HepG2 (cell line): Measurements from ENCODE around the gene GDPD1. TPM values are rescaled to one million over a fixed set of nuclear protein-coding genes. Genes with fewer than 3 reads are reported as not detected.
A peak's percentile ranks its signal among the peaks of the same experiment; 100 is the strongest.

ENCODE experiments used
- CEBPB ChIP-seq: IDR thresholded peaks from 2 replicates; pipeline ENCODE4 v1.6.1; 2011; ENCODE audit warnings: low read depth, low read length, improper control_type of control experiment, borderline replicate concordance
- FOXO4 ChIP-seq: sonication (generic); formaldehyde crosslinking; conservative IDR thresholded peaks from 2 replicates; pipeline ENCODE4 v1.8.1; 2023; ENCODE audit warnings: missing genetic modification reagents
- MIXL1 ChIP-seq: IDR thresholded peaks from 2 replicates; pipeline ENCODE4 v1.6.1; 2016
- NR0B2 ChIP-seq: sonication (generic); formaldehyde crosslinking; IDR thresholded peaks from 2 replicates; pipeline ENCODE4 v1.4.0; 2020; ENCODE audit warnings: mild to moderate bottlenecking, missing genetic modification reagents
- PAF1 ChIP-seq: IDR thresholded peaks from 2 replicates; pipeline ENCODE4 v1.6.1; 2016; ENCODE audit warnings: missing genetic modification reagents, missing compliant biosample characterization
- RERE ChIP-seq: IDR thresholded peaks from 2 replicates; pipeline ENCODE4 v1.6.1; 2016; ENCODE audit warnings: low read depth, missing genetic modification reagents, missing compliant biosample characterization
- SIX1 ChIP-seq: sonication (generic); formaldehyde crosslinking; IDR thresholded peaks from 2 replicates; pipeline ENCODE4 v1.4.0; 2020; ENCODE audit warnings: missing genetic modification reagents, borderline replicate concordance
- YEATS4 ChIP-seq: sonication (generic); formaldehyde crosslinking; IDR thresholded peaks from 2 replicates; pipeline ENCODE4 v1.4.0; 2020; ENCODE audit warnings: missing genetic modification reagents, borderline replicate concordance
- ZNF274 ChIP-seq: sonication (generic); formaldehyde crosslinking; IDR thresholded peaks from 2 replicates; pipeline ENCODE4 v1.5.1; 2020; ENCODE audit warnings: mild to moderate bottlenecking, missing genetic modification reagents
- ZNF407 ChIP-seq: sonication (generic); formaldehyde crosslinking; IDR thresholded peaks from one replicate; pipeline ENCODE4 v1.5.1; 2020; ENCODE audit warnings: mild to moderate bottlenecking, missing genetic modification reagents; ENCODE audit errors: not compliant biosample characterization
- ZNF75D ChIP-seq: sonication (generic); formaldehyde crosslinking; IDR thresholded peaks from 2 replicates; pipeline ENCODE4 v1.8.1; 2023; ENCODE audit warnings: missing genetic modification reagents, mild to moderate bottlenecking, borderline replicate concordance
- ZNF784 ChIP-seq: sonication (generic); formaldehyde crosslinking; IDR thresholded peaks from 2 replicates; pipeline ENCODE4 v1.5.1; 2020; ENCODE audit warnings: missing genetic modification reagents, mild to moderate bottlenecking, borderline replicate concordance
- ZSCAN30 ChIP-seq: sonication (generic); formaldehyde crosslinking; IDR thresholded peaks from 2 replicates; pipeline ENCODE4 v1.5.0; 2020; ENCODE audit warnings: mild to moderate bottlenecking, missing genetic modification reagents
- polyA plus RNA-seq, 8 experiments: library from polyadenylated mRNA; depleted of rRNA in 3 of 8; stranded (reverse) in 7 of 8; unstranded in 1 of 8; fragments of >200 nt; fragmentation: Illumina TruSeq in 4 of 8; extraction: Trizol in 4 of 8; gene quantifications; 2 replicates each; pipeline versions ENCODE4 v1.2.1 to v1.2.3, GENCODE V29; 2011 to 2016; ENCODE audit warnings: low read depth in 4 of 8, missing spikeins in 1 of 8, mixed read lengths in 1 of 8; ENCODE audit not compliant: insufficient read depth in 1 of 8
- total RNA-seq, 5 experiments: library from RNA; depleted of rRNA; stranded (reverse); fragments of >200 nt; fragmentation: Illumina TruSeq; extraction: Trizol; gene quantifications; 2 replicates each; pipeline ENCODE4 v1.2.3, GENCODE V29; 2016; ENCODE audit warnings: low read depth in 1 of 5

Gene GDPD1
- total and polyA plus RNA-seq, 2 of the 13 experiments (the other 11 are each of a cell fraction or from before 2014, with no cell fraction given): 6.0 to 7.7 TPM

- TF ChIP-seq ZNF407 (CRISPR knock-in tag) (no peak), YEATS4 (CRISPR knock-in tag) (peak; percentile 37; the same call in 1 of the 2 replicates), ZNF784 (CRISPR knock-in tag) (no peak), FOXO4 (no peak), MIXL1 (CRISPR knock-in tag) (no peak), CEBPB (peak; percentile 46; the same call in 1 of the 2 replicates), ZSCAN30 (CRISPR knock-in tag) (no peak), ZNF274 (CRISPR knock-in tag) (no peak), ZNF75D (CRISPR knock-in tag) (no peak), RERE (CRISPR knock-in tag) (no peak), SIX1 (peak; percentile 8; the same call in 1 of the 2 replicates), NR0B2 (CRISPR knock-in tag) (no peak), PAF1 (no peak)
Observed at GRCh38 chr17:59296190-59296589, 75.9 kb downstream of the GDPD1 start (continued).
